COLO829 (cell line): ENCODE measurements around the gene ENOX1.

Experiments used
- DNase-seq: peaks from one replicate; pipeline ENCODE4 v3.0.0; 2012; ENCODE audit warnings: low spot score

ENOX1 gene

GRCh38 chr13:43286751-43287150, 500.0 kb downstream of the ENOX1 start:
- DNase-seq: no peak

DNA sequence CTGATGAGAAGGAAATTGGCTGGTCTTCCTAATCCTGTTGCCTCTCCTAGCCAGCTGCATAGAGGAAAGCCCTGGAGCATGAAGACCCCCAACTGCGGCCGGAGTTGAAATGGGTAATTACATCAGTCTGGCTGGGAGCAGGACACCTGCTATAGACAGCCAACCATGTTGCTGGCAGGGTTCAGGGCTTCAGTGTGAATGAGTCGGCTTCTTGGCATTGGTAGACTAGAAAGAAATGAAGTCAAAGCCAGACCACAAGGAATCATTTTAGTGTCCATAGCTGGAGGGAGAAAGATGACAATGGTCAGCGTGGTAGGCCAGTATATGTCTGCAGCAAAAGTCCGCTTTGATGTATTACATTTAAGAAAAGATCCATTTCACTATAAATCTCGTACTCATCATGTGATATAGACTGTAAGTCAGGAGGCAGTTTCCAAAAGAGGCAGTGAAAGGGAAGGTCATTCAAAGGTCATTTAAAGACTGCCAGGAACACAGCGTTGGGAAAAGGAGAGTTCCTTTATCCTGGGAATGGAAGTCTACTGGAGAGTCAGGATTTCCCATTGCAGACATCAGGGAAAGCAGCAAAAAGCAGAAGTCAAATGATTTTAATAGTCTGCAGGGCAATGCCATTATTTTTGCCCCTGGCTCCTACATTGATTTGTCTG, 500.7 kb downstream of the ENOX1 start:
- peak; percentile 14 for DNase-seq

GRCh38 chr13:43284162-43284561, 502.6 kb downstream of the ENOX1 start:
- no peak for DNase-seq

GRCh38 chr13:43279696-43280095, 507.1 kb downstream of the ENOX1 start:
- no peak for DNase-seq

- DNase-seq: no peak
Measured at GRCh38 chr13:43278127-43278526, 508.6 kb downstream of the ENOX1 start.

- no peak for DNase-seq
Measured at GRCh38 chr13:43277142-43277541, 509.6 kb downstream of the ENOX1 start.

GRCh38 chr13:43274881-43275280, 511.9 kb downstream of the ENOX1 start:
- no peak for DNase-seq

DNA sequence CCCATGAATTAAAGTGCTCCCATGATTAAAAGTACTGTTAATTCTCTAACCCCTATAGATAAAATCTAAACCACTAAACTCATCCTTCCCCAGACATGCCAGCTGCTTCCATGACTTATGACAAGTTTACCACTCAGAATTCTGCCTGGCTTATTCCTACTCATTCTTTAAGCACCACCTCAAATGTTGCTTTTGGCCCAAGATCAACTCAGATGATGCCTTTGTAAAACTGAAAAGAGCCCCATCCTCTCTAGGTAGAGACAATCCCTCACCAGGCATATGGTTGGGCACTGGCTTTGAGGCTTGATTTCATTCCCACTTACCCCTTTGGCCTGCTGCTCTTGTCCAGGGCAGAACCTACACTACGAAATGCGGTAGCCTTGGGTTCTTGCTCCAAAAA, 513.4 kb downstream of the ENOX1 start:
- DNase-seq: no peak

DNA sequence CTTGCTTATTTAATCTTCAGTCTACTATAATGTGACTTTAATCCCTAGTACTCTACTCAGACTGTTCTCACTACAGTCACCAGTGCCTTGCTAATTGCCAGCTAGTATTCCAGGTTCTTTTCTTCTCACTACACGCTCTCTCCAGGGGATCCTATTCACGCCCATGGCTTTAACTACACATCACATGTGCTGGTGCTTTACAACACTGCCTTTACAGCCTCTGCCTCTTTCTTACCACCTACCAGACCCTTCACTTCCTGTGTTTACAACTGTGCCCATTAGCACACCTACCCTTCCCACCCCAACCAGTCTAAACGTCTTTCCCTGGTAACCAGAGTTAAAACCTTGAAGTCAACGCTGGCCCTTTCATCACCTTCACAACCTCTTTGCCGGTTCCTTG, 513.9 kb downstream of the ENOX1 start:
- DNase-seq: no peak

GRCh38 chr13:43271152-43271551, 515.6 kb downstream of the ENOX1 start:
- DNase-seq: no peak

GRCh38 chr13:43270130-43270830, 516.5 kb downstream of the ENOX1 start:
- no peak for DNase-seq

DNA sequence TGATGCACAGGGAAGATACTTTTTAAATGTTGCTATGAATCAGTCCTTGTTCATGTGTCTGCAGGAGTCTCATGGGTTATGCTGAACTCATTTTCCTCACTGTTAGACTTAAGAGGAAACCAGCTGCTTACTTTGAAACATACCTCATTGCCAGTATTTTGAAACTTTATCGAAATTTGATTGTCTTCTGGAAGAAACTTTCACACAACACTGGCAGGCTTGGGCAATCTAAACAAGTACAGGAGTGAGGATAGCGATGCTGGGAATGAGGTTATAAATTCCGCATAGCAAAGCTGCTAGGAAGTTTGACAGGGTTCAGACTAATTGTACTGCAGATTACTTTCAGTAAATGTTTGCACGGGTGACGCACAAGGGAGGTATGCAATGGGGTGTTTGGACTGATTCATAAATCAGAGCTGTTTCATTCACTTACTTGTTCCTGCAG, 517.7 kb downstream of the ENOX1 start:
- DNase-seq: no peak

DNA sequence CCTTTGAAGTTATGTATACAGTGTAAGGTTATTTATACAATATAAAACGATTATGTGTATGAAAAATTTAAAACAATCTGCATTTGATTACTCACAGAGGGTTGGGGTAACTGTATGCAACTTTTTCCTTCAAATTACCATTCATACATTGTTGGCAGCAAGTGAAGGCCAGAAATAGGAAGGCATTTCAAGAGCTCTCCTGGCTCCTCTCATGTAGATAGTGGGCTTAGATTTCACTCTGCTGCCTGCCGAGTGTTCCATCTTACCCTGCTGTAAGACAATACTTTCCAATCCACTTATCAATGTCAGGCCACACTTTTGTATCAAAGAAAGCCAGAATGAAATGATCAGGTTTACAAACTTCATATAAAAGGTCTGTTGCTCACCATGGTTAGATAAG, 518.1 kb downstream of the ENOX1 start:
- no peak for DNase-seq

- DNase-seq: no peak
Measured at GRCh38 chr13:43267916-43268315, 518.9 kb downstream of the ENOX1 start.

DNA sequence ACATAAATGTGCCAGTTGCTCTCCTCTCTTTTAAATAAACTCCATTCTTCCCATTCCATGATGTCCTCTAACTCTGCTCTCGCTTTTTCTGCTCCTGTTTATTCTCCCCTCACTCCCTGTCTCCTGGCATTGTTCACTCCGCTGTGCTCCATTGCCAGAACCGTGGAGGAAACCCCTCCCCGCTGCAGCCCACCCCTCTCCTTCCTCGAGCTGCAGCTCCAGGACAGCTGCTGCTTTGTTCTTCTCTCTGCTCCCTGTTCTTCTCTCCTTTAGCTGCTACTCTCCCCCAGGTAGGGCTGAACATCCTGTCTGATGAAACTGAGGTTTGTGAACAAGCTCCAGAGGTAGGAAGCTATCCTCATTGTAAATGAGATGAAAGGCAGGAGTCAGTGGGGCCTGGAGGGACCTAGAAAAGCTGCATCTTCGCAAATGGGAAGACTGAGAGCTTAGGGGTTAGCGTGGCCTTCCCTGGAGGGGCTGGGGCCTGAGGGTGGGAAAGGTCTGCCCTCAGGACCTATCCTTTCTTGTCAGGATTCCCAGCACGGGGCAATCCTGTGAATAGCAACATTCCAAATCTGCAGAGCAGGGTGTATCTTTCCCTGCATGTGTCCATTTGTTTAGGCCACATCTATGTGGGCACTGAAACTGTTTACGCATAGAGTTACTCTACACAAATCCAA, 519.7 kb downstream of the ENOX1 start:
- no peak for DNase-seq

DNA sequence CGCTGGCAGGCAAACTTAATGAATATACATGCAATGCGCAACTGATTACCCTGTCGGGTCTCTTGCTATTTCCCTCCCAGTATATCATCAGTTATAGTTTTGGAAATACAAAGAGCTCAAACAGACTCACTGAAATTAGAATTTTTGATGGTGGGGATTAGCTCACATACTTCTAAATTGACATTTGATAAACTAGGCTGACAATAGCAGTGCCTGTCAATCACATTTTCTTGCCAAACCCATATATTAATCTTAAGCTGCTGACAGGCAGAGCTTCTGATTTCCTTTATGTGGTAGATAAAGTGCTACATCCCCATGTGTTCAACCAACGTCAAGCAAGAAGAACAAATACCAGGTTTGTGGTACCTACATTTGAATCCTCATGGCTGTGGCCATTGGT, 521.7 kb downstream of the ENOX1 start:
- no peak for DNase-seq

DNA sequence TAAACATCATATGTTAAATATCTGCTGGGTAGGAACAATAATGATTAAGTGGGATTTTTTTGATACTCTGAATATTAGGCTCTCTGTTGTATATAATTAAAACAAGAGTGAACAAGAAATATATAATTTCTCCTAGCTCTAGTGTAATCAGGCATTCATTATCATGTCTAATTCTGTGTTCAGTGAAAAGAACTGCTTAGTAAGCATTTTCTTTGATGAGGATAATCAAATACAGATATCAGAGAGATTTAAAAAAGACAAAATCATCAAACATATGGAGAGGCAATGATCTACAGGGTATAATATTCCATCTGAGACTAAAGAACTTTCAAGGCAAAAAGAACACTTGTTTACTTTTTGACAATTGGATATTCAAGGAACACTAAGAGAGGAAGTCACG, 522.3 kb downstream of the ENOX1 start:
- no peak for DNase-seq

DNA sequence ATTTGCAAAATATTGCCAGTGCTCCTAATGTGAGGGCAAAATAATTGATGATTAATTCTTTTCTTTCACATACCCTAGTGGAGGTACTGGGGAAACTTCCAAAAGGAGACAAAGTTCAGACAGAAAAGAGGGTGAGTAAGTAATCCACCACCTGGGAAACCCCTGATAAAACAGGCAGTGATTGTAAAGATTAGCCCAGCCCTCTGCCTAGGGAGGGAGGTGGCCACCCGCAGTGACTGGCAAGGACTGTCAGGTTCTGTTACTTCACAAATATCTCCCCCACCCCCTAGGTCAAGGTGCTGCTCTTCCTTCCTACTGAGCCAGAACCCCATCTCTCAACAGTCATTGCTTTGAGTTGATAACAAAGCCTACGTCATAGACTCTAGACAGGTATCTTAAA, 523.7 kb downstream of the ENOX1 start:
- DNase-seq: no peak

GRCh38 chr13:43260999-43261398, 525.8 kb downstream of the ENOX1 start:
- no peak for DNase-seq

- no peak for DNase-seq
Measured at GRCh38 chr13:43258771-43259170, 528.0 kb downstream of the ENOX1 start.

- DNase-seq: no peak
Measured at GRCh38 chr13:43257765-43258164, 529.0 kb downstream of the ENOX1 start.

DNA sequence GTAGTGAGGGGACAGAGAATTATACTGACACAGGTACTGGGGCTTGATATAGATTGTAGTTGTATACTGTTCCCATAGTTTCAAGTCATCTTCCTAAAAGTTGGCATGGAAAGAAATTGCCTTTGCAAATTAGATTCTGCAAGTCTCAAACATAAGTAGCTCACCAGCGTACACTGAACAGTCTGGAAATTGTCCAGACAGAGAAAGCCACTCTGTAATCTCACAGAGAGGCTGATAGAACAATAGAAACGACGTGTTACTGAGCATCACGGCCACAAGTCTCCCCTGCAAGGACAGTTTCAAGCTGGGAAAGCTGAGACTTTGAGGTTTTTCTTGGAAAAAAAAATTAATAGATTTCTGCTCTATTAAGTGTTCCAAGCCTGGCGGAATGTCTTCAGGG, 534.8 kb downstream of the ENOX1 start:
- DNase-seq: no peak

GRCh38 chr13:43246382-43246781, 540.4 kb downstream of the ENOX1 start:
- no peak for DNase-seq
